A673 (cell line): Measurements from ENCODE around the gene SAP130. TPM values are rescaled to one million over a fixed set of nuclear protein-coding genes. Genes with fewer than 3 reads are reported as not detected.

Experiments used
- BruUV-seq: library from RNA; stranded (reverse); fragments of 400-500 nt; replicated peaks from 2 replicates; lab custom pipeline; 2021; lab: Mats Ljungman, UMichigan
- CTCF ChIA-PET: fragments of 300-600 bp; sonication (Branson Sonifier 250); formaldehyde crosslinking; loops from one replicate; lab custom pipeline; 2022; ENCODE audit warnings: antibody characterized with exemption; lab: Charles Lee
- POLR2A ChIA-PET: fragments of 300-600 bp; sonication (Branson Sonifier 250); formaldehyde crosslinking; loops from one replicate; lab custom pipeline; 2022; ENCODE audit warnings: antibody characterized with exemption; ENCODE audit not compliant: low non-redundant PET; lab: Charles Lee
- DNase-seq: peaks from one replicate; pipeline ENCODE4 v3.0.0-alpha.2; 2015; ENCODE audit warnings: low spot score
- H3K27ac ChIP-seq: fragments of 200-600 bp; sonication (generic); 2 replicates; pipeline ENCODE4 v1.5.1; 2016; ENCODE audit warnings: mixed run types, low read depth, mild to moderate bottlenecking, mixed read lengths, antibody characterized with exemption, low read length; ENCODE audit not compliant: poor library complexity, severe bottlenecking
- H3K27me3 ChIP-seq: fragments of 200-600 bp; sonication (generic); replicated peaks from 2 replicates; pipeline ENCODE4 v1.6.1; 2017; ENCODE audit warnings: mixed run types, low read depth, mild to moderate bottlenecking, mixed read lengths, antibody characterized with exemption, low read length; ENCODE audit not compliant: insufficient read depth, poor library complexity
- H3K36me3 ChIP-seq: fragments of 200-600 bp; sonication (generic); 2 replicates; pipeline ENCODE4 v1.6.1; 2016; ENCODE audit warnings: mixed run types, mild to moderate bottlenecking, mixed read lengths, antibody characterized with exemption, low read length; ENCODE audit not compliant: insufficient read depth, poor library complexity, severe bottlenecking
- H3K4me1 ChIP-seq: fragments of 200-600 bp; sonication (generic); 2 replicates; pipeline ENCODE4 v1.6.1; 2017; ENCODE audit warnings: mixed run types, mild to moderate bottlenecking, mixed read lengths, antibody characterized with exemption, low read length; ENCODE audit not compliant: insufficient read depth, poor library complexity, severe bottlenecking
- H3K4me3 ChIP-seq: fragments of 200-600 bp; sonication (generic); 2 replicates; pipeline ENCODE4 v1.5.1; 2016; ENCODE audit warnings: low read depth, mixed run types, mild to moderate bottlenecking, mixed read lengths, low read length; ENCODE audit not compliant: poor library complexity, severe bottlenecking
- H3K9me3 ChIP-seq: fragments of 200-600 bp; sonication (generic); 2 replicates; pipeline ENCODE4 v1.6.1; 2016; ENCODE audit warnings: mixed run types, low read depth, mild to moderate bottlenecking, mixed read lengths, antibody characterized with exemption, low read length; ENCODE audit not compliant: poor library complexity, severe bottlenecking
- EZH2 ChIP-seq: fragments of 200-600 bp; sonication (generic); IDR thresholded peaks from 2 replicates; pipeline ENCODE4 v1.6.1; 2017; ENCODE audit warnings: borderline replicate concordance, low read depth, mild to moderate bottlenecking, mixed read lengths, antibody characterized with exemption, low read length; ENCODE audit not compliant: poor library complexity, severe bottlenecking
- intact Hi-C: fragments of 100-400 bp; cut with micrococcal nuclease; formaldehyde crosslinking; loops from one replicate; pipeline ENCODE4 v1.10.0; 2022; ENCODE audit not compliant: unreplicated experiment
- total RNA-seq: library from RNA; stranded (reverse); gene quantifications from 2 replicates; pipeline ENCODE4 v1.2.3, GENCODE V29; 2021
- TF ChIP-seq, protein P1 (sequence below): fragments of 300-800, 200-600 bp; sonication (generic); conservative IDR thresholded peaks from 2 replicates; pipeline ENCODE4 v1.5.1; 2017; ENCODE audit warnings: low read depth, mild to moderate bottlenecking, antibody characterized with exemption, low read length, moderate library complexity, mixed read lengths

SAP130 gene
- total RNA-seq, 1 experiment from 2014 or later: 40.4 TPM

DNA sequence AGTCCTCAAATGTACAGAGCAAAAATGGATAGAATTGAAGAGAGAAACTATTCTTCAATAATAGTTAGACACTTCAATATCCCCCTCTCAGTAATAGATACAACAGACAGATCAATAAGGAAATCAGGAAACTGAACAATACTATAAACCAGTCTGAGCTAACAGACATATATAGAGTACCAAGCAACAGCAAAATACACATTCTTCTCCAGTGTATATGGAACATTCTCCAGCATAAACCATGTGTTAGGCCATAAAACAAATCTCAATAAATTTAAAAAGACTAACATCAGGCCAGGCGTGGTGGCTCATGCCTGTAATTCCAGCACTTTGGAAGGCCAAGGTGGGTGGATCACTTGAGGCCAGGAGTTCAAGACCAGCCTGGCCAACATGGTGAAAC is 98.4 kb downstream of the SAP130 start:
- no peaks in the 10 kb centered on the region for H3K4me1 ChIP-seq
- H3K9me3 ChIP-seq: no peaks in the 10 kb centered on the region
- no peak for DNase-seq
- TF ChIP-seq, protein P1, sequence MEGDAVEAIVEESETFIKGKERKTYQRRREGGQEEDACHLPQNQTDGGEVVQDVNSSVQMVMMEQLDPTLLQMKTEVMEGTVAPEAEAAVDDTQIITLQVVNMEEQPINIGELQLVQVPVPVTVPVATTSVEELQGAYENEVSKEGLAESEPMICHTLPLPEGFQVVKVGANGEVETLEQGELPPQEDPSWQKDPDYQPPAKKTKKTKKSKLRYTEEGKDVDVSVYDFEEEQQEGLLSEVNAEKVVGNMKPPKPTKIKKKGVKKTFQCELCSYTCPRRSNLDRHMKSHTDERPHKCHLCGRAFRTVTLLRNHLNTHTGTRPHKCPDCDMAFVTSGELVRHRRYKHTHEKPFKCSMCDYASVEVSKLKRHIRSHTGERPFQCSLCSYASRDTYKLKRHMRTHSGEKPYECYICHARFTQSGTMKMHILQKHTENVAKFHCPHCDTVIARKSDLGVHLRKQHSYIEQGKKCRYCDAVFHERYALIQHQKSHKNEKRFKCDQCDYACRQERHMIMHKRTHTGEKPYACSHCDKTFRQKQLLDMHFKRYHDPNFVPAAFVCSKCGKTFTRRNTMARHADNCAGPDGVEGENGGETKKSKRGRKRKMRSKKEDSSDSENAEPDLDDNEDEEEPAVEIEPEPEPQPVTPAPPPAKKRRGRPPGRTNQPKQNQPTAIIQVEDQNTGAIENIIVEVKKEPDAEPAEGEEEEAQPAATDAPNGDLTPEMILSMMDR: no peak
- no peak for TF ChIP-seq EZH2
- BruUV-seq: no TSS peak
- H3K4me3 ChIP-seq: no peak overlapping the region
- CTCF ChIA-PET: no interaction called here
- H3K27ac ChIP-seq: no peak overlapping the region
- H3K36me3 ChIP-seq: no peaks in the 10 kb centered on the region
- intact Hi-C loops: no loop called here
- POLR2A ChIA-PET: no interaction called here
- no peaks in the 10 kb centered on the region for H3K27me3 ChIP-seq

DNA sequence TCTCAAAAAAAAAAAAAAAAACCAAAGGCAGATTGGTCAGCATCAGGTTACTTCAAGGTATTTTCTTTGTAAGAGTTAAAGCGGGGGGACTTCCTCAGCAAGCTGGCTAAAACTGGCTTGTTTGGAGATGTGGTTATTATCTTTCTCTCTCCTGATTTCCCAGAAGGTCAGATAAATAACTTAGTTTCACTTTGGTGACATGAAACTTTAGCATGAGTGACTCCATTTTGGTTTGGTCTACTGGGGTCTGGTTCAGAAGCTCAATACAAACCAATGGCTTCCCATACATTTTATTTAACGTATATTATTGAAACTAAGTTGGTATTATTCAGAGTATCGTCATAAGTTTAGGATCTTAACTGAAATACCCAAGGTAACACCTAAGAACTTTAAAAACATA is 100.5 kb downstream of the SAP130 start:
- TF ChIP-seq EZH2: no peak
- TF ChIP-seq, protein P1: no peak

GRCh38 chr2:127917916-127918315 is 109.9 kb downstream of the SAP130 start:
- Histone ChIP-seq H3K27ac (no peak overlapping the region), H3K4me1 (no peaks in the 10 kb centered on the region), H3K27me3 (no peaks in the 10 kb centered on the region), H3K36me3 (no peaks in the 10 kb centered on the region), H3K9me3 (no peaks in the 10 kb centered on the region), H3K4me3 (no peak overlapping the region)
- no TSS peak for BruUV-seq
- no peak for DNase-seq
- intact Hi-C loops: no loop called here
- TF ChIP-seq, protein P1: no peak
- no peak for TF ChIP-seq EZH2
- CTCF ChIA-PET: no interaction called here
- POLR2A ChIA-PET: no interaction called here

More for the DNA sequence above, 100.5 kb downstream of the SAP130 start:
- no peaks in the 10 kb centered on the region for H3K27me3 ChIP-seq
- no TSS peak for BruUV-seq
- no peaks in the 10 kb centered on the region for H3K36me3 ChIP-seq
- intact Hi-C loops: no loop called here
- no peak overlapping the region for H3K27ac ChIP-seq
- ChIA-PET CTCF (no interaction called here), POLR2A (no interaction called here)
- DNase-seq: no peak
- H3K4me3 ChIP-seq: no peak overlapping the region
- H3K4me1 ChIP-seq: no peaks in the 10 kb centered on the region
- no peaks in the 10 kb centered on the region for H3K9me3 ChIP-seq
